AG09309 (cell line): ENCODE data around the gene ZNF341.

Experiments used
- DNase-seq: peaks from one replicate; pipeline ENCODE4 v3.0.0-alpha.2; 2010; ENCODE audit warnings: low read depth
- H3K4me3 ChIP-seq: 2 replicates; pipeline ENCODE4 v1.5.1; 2011; ENCODE audit warnings: mild to moderate bottlenecking, low read depth, low read length, moderate library complexity; ENCODE audit not compliant: control insufficient read depth
- TF ChIP-seq, protein P1 (sequence below): IDR thresholded peaks from 2 replicates; pipeline ENCODE4 v1.5.1; 2011; ENCODE audit warnings: mild to moderate bottlenecking, low read depth, low read length, inconsistent platforms; ENCODE audit not compliant: insufficient read depth, control insufficient read depth; ENCODE audit errors: missing control alignments

ZNF341 gene

DNA sequence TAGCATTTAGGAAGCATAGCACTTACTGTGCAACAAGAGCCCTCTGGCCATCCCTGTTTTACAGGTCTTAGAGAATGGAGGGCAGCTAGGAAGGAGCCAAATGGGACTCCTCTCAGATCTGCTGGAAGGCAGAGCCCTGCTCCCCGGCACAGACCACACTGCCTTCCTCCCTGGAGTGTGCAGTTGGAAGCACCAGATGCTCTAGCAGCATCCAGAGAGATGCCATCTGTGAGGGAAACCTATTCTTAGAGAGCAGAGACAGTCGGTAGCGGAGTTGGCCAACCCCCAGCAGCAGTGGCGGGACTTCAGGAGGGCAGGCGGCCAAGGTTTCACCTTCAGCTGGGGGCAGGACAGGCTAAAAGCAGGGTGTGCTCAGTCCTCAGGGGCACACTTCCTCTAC lies 28.9 kb upstream of the ZNF341 start:
- TF ChIP-seq, protein P1, sequence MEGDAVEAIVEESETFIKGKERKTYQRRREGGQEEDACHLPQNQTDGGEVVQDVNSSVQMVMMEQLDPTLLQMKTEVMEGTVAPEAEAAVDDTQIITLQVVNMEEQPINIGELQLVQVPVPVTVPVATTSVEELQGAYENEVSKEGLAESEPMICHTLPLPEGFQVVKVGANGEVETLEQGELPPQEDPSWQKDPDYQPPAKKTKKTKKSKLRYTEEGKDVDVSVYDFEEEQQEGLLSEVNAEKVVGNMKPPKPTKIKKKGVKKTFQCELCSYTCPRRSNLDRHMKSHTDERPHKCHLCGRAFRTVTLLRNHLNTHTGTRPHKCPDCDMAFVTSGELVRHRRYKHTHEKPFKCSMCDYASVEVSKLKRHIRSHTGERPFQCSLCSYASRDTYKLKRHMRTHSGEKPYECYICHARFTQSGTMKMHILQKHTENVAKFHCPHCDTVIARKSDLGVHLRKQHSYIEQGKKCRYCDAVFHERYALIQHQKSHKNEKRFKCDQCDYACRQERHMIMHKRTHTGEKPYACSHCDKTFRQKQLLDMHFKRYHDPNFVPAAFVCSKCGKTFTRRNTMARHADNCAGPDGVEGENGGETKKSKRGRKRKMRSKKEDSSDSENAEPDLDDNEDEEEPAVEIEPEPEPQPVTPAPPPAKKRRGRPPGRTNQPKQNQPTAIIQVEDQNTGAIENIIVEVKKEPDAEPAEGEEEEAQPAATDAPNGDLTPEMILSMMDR = no peak

DNA sequence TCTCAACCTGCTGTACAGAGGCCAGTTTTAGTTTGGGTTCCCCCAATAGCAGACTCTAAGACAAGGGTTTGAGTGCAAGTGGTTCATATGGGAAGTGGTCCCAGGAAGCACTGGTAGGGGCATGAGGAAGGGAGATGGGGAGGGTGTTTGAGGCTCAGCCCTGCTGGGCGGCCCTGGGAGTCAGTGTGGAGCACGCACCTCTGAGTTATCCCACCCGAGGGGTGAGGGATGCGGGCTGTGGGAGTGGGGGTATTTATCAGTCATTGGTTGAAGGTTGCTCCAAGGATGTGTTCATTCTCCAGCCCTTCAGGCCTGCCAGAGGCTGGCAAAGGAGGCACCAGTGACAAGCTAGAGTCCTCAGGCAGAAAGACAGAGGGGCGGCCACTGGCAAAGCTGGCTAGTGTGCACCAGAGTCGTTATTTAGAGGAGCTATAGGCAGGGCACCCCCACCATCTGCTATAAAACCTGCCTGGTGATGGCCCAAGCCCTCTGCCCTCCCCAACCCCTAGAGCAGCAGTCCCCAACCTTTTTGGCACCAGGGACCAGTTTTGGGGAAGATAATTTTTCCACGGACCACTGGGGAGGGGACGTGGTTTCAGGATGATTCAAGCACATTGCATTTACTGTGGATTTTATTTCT lies 28.2 kb upstream of the ZNF341 start:
- TF ChIP-seq, protein P1 = no peak
- no peak for DNase-seq
- H3K4me3 ChIP-seq = no peak overlapping the region

More for the DNA sequence above, 28.9 kb upstream of the ZNF341 start:
- no peak overlapping the region for H3K4me3 ChIP-seq
- no peak for DNase-seq

DNA sequence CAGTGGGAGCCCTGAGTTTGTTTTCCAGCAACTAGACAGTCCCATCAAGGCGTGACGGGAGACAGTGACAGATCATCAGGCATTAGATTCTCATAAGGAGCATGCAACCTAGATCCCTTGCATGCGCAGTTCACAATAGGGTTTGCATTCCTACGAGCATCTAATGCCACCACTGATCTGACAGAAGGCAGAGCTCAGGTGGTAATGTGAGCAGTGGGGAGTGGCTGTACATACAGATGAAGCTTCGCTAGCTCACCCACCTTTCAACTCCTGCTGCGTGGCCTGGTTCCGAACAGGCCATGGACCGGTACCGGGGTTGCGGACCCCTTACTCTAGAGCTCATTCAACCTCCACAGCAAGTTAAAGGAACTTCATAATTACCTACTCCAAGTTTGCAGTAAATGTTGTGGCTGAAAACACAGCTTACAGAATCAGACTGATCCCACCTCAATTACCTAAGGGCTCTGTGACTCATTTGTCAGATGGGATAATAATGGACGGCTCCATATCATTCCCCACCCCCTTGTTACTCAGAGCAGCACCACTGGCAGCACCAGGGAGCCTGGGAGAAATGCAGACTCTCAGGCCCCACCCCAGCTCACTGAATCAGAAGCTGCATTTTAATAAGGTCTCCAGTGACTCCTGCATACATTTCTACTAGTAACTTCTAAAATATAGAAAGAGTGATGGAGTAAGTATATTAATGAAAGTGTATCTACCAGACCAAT lies 27.4 kb upstream of the ZNF341 start:
- H3K4me3 ChIP-seq = no peak overlapping the region
- TF ChIP-seq, protein P1 = no peak
- no peak for DNase-seq

DNA sequence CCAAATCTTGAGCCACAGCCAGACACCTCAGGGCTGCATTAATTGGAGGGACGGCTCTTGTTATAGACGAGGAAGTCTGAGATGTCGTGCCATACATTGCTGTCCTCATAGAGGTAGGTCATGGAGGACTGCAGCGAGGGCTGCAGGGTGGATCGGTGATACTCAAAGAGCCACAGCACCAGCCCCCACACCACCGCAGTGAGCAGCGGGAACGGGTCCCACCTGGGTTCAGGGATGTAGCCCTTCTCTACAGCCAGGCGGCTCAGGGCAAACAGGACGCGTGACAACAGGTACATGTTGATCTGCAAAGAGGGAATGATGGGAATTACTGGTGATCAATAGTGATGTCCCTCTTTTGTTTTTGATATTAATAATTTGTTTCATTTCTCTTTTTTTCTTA lies 24.1 kb upstream of the ZNF341 start:
- H3K4me3 ChIP-seq = no peak overlapping the region
- TF ChIP-seq, protein P1 = no peak
- DNase-seq = no peak

DNA sequence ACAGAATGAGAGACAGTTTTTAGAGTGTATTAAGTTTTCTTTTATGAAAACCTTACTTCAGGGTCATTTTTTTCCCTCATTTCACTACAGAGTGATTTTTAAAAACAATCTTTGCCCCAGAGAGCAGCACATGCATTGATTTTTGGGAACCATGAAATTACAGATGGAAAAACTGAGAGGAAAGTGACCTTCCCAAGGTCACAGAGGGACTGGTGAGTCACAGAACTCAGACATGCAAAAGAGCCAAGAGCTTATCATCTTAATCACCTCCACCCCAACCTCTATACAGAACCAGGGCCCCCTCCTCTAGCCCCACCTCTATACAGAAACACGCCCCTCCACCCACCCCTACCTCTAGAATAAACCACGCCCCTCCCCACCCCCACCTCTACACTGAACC lies 22.4 kb upstream of the ZNF341 start:
- no peak overlapping the region for H3K4me3 ChIP-seq
- DNase-seq = no peak
- TF ChIP-seq, protein P1 = no peak

DNA sequence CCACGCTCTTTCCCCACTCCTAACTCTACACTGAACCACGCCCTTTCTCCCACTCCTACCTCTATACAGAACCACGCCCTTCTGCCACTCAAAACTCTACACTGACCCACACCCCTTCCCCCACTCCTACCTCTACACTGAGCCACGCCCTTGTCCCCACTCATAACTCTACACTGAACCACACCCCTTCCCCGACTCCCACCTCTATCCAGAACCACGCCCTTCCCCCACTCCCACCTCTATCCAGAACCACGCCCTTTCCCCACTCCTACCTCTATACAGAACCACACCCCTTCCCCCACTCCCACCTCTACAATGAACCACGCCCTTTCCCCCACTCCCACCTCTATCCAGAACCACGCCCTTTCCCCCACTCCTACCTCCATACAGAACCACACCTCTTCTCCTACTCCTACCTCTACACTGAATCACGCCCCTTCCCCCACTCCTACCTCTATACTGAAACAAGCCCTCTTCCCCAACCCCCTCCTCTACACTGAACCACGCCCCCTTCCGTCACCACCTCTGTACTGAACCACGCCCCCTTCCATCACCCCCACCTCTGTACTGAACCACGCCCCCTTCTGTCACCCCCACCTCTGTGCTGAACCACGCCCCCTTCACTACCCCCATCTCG lies 21.8 kb upstream of the ZNF341 start:
- DNase-seq = no peak
- H3K4me3 ChIP-seq = no peak overlapping the region
- TF ChIP-seq, protein P1 = no peak
